Right ventricle myocardium inferior (tissue), 1 donor: Measurements from ENCODE around the gene ZCCHC13. TPM values are rescaled to one million over a fixed set of nuclear protein-coding genes. Genes with fewer than 3 reads are reported as not detected.
A peak's percentile ranks its signal among the peaks of the same experiment; 100 is the strongest.

Experiments used
- microRNA-seq: library from miRNA; unstranded; fragments of <30 nt; microRNA quantifications from one replicate; pipeline ENCODE4 v1.2.0, GENCODE V29; 2020
- total RNA-seq: library from RNA; stranded (reverse); fragmentation: NEBNext Ultra II Directional; extraction: Animal tissue kit (Norgen Biotek cat#: 25700); gene quantifications from one replicate; pipeline ENCODE4 v1.2.1, GENCODE V29; 2021
- donor health status: DM: no; HTN: yes; CAD: no; lungs with severe emphysema.

Gene ZCCHC13
- total RNA-seq, 1 donor from 2014 or later, result not detected

Small RNAs within 50 kb of the gene (microRNA-seq; reads per million reads assigned to microRNA genes)
- gene MIR374A (717 reads per million, percentile 79 among the genes with 10 or more reads in this experiment), gene MIR545 (2.9 reads per million)

Other genes with a start within 250 kb of the ZCCHC13 start
- gene SLC16A2, start 117.3 kb downstream of the ZCCHC13 start, total RNA-seq, result 8.2 TPM